NK-92 treated with Interleukin-12 subunit alpha and Interleukin-12 subunit beta, amount 100 ng/mL, for 24 hours (cell line): ENCODE results near the gene IGF2BP2.
"Not testable (repeated sequence)": the region's sequence is repeated elsewhere in the genome, so short reads cannot be mapped to it uniquely, and the experiment has no call there.

Source experiments
- DNase-seq: peaks from one replicate; lab custom pipeline; 2025; lab: John Stamatoyannopoulos, UW

The IGF2BP2 gene

DNA sequence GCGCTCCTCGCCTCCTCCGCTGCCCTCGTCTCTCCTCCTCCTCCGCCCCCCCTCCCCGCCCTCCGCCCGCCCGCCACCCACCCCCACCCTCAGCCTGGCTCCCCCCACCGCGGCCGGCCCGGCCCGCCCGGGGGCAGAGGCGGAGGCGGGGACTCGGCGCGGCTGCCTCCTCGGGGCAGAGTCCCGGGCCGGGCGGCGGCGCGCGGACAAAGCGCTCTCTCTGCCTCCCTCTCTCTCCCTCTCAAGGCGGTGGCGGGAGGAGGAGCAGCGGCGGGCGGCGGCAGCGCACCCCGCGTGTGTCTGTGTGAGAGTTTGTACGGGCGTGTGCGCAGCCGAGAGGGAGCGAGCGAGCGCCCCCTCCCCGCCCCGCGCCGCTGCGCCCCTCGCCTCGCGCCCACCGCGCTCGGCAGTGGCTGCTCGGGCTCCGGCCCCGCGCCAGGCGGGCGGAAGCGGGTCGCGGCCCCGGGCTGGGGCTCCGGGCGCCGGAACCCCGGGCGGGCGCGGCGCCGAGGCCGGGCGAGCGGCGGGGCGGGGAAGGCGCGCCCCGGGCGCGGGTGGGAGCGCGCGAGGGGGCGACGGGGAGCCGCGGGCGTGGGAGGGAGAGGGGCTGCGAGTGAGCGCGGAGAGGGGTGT, at the start of gene IGF2BP2:
IGF2BP2 (minus strand) TSS at position 37 of the 633 bp plus-strand sequence. CDS start 82 bp downstream, outside the sequence.
- DNase-seq, result no peak

DNA sequence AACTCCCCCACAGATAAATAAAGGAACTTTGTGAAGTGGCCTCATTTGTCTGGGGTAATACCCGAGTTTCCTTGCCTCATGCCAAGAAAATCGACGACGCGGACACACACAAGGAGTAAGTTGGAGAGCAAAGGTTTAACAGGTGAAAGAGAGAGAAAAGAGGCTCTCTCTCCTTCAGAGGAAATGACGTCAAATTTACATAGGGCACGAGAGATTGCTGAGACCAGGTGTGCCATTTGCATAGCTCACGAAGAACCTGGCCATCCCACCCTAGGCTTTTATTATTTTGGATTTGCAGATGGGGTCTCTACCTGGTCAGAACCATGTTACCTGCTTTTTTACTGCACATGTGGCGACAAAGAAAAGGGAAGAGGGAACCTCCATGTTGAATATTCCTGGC, 49.3 kb upstream of the IGF2BP2 start:
- no peak for DNase-seq

DNA sequence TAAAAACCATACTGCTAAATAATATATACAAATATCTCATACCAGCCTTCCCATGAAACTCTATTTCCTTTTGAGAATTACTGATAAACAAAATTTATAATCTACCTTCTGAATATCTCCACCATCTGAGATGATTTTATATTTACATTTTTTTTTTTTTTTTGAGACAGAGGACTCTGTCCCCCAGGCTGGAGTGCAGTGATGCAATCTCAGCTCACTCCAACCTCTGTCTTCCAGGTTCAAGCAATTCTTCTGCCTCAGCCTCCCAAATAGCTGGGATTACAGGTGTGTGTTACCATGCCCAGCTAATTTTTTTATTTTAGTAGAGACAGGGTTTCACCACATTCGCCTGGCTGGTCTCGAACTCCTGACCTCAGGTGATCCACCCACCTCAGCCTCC, 42.8 kb upstream of the IGF2BP2 start:
- no peak for DNase-seq

DNA sequence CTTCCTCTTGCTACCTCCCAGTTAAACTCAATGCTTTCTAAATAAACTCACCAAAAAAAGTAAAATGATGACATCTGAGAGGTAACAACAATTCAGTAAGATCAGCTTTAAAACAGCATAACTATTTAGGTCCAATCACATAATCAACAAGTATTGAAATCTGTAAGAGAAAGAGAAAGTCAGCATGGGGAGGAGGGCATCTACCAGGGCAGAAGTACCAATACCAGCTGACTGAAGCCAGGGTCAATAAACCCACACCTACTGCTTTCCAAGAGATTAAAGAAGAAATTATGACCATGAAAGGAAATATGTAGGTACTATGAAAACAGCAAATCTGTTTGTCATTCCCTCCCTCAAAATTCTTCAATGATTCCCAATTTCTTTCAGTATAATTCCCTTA, 42.2 kb upstream of the IGF2BP2 start:
- no peak for DNase-seq

DNA sequence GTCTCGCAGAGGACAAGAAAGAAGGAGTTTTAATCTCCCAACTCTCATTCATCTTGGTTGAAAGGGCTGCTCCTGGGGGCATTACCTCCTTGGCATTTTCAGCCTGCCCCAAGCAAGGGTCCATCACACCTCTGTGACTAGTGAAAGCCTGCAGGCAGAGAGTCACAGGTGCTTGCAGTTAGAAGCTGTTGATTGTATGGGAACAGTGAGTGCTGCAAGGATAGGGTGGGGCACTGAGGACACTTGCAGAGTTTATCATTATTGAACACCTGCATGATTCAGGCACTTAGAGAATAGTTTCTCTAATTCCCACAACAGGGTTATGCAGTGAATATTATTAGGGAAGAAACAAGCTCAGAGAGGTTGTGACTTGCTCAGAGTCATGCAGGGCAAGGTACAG, 41.7 kb upstream of the IGF2BP2 start:
- DNase-seq, result no peak

DNA sequence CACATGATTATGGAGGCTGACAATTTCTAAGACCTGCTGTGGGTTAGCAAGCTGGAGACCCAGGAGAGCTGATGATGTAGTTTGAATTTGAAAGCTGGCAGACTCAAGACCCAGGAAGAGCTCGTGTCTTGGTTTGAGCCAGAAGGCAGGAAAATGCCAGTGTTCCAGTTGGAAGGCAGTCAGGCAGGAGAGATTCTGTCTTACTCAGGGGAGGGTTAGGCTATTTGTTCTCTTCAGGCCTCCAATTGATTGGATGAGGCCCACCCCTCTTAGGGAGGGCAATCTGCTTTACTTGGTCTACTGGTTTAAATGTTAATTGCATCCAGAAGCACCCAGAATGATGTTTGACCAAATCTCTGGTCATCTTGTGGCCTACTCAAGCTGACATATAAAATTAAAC, 40.4 kb upstream of the IGF2BP2 start:
- no peak for DNase-seq

DNA sequence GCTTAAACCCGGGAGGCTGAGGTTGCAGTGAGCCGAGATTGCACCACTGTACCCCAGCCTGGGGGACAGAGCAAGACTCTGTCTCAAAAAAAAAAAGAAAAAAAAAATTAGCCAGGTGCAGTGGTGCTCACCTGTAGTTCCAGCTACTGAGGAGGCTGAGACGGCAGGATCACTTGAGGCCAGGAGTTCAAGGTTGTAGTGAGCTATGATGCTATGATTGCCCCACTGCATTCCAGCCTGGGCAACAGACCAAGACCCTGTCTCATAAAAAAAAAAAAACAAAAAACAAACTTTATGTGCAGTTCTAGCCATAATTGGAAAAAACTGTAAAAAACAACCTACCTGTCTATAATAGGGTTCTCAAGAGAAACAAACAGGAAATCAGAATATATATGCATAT, 39.9 kb upstream of the IGF2BP2 start:
- DNase-seq, result no peak

DNA sequence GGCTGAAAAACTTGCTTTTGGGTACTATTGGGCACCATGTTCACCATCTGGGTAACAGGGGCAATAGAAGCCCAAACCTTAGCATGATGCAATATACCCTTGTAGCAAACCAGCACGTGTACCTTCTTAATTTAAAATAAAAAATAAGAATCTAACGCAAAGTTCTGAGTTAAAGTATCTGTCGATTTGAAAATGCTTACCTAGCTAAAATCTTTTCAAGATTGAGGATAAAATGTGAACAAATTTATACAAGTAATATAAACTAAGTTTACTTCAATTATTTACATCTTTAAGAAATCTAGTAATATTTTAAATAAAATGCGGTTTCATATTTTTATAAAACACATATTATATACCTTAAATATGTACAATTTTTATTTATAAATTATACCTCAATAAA, 38.1 kb upstream of the IGF2BP2 start:
- no peak for DNase-seq

DNA sequence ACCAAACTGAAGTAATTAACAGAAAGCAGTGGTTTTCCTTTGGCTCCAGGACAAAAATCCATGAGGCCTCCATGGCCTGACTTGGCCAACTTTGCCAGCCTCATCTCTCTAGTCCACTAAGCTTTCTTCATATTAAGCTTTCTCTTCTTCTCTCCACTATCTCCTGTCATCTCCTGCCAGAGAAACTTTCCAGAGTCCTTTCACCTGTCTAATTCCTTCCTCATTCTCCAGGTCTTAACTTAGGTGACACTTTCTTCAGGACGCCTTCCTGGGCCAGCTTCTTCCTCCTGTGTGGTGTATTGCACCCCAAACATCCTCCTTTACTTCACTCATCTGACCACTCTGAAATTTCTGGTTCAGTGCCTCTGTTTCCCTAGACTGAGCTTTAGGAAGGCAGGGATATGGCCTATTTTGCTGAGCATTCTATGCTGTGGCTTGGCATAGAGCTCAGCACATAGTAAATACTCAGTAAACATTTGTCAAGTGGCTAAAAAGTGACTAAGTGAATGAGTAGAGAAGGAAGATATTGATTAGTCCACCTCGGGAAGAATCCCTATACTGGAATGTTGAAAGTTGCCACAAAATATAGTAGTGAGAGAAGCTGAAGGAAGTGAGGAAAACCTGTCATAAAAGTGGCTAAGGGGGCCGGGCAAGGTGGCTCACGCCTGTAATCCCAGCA, 34.6 kb upstream of the IGF2BP2 start:
- no peak for DNase-seq

DNA sequence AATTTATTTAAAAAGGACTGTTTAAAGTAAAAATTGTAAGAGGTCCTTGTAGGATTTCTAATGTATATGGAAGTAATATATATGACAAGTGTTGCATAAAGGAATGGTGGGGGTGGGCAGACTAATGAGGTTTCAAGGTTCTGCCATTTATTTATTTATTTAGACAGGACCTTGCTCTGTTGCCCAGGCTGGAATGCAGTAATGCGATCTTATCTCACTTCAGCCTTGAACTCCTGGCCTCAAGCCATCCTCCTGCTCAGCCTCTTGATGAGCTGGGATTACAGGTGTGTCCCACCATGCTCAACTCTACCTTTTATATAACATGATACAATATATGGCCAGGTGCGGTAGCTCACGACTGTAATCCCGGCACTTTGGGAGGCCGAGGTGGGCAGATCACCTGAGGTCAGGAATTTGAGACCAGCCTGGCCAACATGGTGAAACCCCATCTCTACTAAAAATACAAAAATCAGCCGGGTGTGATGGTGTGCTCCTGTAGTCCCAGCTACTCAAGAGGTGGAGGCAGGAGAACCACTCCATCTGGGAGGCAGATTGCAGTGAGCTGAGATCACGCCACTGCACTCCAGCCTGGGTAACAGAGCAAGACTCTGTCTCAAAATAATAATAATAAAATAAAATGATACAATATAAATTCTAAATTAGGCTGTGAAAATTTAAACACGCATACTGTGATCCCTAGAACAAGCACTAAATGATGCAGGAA, 33.8 kb upstream of the IGF2BP2 start:
- no peak for DNase-seq

DNA sequence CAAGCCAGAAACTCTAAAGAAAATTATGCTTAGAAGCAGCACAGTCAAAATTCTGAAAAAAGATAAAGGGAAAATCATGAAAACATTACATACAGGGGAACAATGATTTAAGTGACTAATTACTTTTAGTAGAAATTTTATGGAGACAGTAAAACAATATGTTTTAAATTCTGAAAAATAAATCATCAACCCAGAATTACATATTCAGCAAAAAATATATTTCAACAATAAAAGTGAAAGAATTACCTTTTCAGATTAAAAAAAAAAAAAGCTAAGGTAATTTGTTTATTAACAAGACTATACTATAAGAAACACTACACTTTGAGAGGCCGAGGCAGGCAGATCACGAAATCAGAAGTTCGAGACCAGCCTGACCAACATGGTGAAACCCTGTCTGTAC, 32.4 kb upstream of the IGF2BP2 start:
- no peak for DNase-seq

DNA sequence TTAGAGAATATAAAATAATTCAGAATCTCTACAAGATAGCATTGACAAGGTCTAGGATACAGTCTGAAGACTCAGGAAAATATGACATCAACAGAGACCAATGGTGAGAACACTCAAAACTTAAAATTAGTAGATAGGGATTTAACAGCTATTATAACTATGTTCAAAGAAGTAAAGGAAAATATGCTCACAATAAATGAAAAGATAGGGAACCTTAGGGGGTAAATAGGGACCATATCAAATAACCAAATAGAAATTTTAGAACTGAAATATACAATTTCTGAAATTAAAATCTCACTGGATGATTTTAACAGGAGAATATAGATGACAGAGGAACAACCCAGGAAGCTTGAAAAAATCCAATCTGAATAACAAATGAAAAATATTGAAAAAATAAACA, 31.8 kb upstream of the IGF2BP2 start:
- DNase-seq, result no peak

DNA sequence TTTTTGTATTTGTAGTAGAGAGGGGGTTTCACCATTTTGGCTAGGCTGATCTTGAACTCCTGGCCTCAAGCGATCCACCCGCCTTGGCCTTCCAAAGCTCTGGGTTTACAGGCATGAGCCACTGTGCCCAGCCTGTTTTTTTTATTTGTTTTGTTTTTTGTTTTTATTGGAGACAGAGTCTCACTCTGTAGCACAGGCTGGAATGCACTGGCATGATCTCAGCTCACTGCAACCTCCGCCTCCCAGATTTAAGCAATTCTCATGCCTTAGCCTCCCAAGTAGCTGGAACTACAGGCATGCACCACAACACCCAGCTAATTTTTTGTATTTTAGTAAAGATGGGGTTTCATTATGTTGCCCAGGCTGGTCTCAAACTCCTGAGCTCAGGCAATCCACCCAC, 28.9 kb upstream of the IGF2BP2 start:
- DNase-seq, result not testable (repeated sequence)

DNA sequence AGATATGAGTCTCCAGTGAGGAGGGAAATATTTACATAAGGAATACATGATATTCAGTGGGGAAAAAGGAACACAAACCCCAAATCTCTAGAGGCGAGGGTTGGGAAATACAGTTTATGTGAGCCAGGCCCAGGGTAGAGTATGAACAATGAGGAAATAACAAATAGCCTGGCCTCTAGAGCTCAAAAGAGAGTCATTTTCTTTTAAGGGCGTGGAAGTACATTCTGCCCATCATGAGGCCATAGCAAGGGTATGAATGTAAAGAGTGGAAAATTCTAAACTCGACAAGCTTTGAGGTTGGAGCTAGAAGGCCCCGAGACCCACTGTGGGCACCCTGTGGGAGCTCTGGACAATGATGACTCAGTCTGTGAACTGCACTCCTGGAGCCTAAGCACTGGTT, 27.8 kb upstream of the IGF2BP2 start:
- no peak for DNase-seq

DNA sequence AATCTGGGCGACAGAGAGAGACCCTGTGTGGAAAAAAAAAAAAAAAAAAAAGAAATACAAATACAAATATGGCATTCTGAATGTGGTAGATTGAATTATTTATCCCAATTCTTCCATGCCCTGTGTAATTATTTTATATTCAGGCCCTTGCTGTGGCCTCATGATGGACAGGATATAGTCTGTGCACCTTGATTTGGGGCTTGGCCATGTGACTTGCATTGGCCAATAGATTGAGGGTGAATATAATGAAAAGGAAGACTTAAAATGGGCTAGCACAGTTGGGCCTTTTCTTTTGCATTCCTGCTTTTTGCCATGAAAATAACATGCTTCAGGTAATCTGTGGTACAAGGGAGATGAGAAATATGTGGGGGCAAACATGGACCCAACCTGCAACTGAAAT, 27.1 kb upstream of the IGF2BP2 start:
- DNase-seq, result no peak

DNA sequence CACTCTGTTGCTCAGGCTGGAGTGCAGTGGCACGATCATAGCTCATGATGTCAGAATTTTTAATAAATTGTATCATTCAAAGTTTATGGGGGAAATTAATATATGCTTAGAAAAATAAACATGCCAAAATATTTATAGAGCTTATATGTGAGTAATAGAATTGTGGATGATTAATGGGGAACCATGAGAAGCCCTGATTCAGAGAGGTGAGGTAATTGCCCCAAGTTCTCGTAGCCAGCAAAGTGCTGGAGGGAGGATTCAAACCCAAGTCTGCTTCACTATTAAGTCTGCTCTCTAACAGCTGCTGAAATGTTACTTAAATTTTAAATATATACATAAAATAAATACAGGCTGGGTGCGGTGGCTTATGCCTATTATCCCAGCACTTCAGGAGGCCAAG, 26.2 kb upstream of the IGF2BP2 start:
- no peak for DNase-seq

DNA sequence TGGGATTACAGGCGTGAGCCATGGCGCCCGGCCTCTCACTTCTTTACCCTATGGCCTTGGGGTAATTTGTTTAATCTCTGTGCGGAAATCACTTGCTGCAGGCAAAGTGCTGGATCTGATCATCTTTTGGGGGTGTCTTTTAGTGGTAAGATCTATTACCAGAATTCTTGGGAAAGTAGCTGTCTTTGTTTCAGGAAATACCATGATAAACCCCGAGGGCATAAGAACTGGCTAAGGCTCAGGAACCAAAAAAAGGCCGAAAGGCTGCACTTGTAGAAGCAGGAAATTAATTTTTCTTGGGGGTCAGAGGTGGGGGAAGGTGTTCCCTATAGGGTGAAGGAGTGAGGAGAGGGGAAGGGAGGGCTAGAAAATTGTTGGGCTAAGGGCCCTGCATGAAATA, 22.7 kb upstream of the IGF2BP2 start:
- no peak for DNase-seq

DNA sequence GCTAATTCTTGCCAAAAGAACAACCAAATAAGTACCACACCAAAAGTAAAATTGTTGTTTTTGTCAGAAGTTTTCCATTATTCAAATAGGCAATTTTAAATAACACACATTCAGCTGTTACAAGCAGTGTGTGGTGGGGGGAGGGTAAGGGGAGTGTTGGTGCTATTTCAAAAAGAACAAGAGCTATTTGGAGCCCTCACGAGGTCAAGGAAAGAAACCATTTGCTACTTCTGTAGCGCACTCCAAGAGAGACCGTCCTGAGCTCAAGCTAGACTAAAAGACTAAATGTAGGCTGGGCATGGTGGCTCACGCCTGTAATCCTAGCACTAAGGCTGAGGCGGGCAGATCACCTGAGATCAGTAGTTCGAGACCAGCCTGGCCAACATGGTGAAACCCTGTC, 21.2 kb upstream of the IGF2BP2 start:
- no peak for DNase-seq

DNA sequence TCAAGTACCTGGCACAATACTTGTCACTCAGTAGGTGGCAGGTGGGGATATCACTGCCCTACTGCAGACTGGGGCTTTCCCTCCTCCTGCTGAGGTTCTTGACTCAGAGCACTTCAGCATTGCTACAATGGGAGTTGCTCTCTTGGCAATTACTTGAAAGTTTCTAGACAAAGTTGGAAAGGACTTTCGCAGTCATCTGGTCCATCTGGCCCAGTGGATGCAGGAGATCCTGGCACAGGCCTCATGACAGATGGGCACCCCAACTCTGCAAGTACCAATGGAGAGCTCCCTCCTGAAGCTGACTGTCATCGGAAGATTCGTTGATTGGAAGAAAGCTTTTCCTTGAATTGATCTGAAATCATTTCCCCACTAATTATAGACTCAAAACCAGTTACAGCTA, 19.2 kb upstream of the IGF2BP2 start:
- DNase-seq, result no peak

DNA sequence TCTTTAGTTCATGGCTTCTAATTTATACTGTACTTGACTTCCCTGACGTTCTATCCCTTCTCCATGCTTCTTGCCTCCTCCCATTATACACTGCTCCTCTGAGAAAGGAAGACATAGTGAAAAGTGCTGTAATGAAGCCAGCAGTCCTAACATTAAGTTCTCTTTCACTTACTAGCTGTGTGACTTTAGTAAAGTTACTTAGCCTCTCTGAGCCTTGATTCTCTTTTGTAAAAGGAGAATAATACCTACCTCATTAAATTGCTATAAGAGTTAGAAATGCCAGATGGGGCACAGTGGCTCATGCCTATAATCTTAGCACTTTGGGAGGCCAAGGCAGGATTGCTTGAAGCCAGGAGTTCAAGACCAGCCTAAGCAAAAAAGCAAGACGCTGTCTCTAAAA, 18.8 kb upstream of the IGF2BP2 start:
- DNase-seq, result no peak

DNA sequence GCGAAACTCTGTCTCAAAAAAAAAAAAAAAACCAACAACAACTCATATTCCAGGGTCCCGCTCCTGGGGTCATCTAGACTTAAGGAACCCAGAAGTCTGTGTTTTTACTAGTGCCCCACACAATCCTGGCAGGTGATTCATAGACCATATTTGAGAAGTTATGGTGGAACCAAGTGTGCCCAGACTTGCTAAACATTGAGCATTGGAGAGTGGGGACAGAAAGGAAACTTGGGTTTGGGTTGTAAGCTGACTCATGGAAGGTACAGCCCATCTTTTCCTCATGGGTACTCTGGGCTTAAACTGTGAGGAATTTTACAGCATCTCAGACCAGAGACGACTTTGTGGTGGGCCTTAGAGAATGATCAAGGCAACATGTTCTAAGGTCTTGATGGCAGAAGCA, 18.3 kb upstream of the IGF2BP2 start:
- no peak for DNase-seq

DNA sequence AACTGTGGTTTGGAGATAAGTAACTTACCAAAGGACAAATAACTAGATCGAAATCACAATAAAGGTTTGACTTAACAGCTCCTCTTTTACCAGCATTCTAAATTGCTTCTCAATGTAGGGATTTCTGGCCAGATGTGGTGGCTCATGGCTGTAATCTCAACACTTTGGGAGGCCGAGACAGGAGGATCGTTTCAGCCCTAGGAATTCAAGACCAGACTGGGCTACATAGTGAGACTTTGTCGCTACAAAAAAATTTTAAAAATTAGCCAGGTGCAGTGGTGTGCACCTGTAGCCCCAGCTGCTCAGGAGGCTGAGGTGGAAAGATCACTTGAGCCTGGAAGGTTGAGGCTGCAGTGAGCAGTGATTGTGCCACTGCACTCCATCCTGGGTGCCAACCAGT, 17.4 kb upstream of the IGF2BP2 start:
- DNase-seq, result no peak

DNA sequence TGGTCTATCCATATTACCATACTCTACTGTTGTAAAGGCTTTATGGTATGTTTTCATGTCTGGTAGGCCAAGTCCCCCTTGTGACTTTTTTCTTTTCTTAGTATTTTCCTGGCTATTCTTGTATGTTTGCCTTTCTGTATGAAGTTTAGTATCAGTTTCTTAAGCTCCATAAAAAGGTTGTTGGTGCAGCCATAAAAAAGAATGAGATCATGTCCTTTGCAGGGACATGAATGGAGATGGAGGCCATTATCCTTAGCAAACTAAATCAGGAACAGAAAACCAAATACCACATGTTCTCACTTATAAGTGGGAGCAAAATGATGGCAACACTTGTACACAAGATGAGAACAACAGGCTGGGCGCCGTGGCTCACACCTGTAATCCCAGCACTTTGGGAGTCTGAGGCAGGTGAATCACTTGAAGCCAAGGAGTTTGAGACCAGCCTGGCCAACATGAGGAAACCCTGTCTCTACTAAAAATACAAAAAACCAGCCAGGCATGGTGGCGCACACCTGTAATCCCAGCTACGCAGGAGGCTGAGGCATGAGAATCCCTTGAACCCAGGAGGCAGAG, 13.7 kb upstream of the IGF2BP2 start:
- not testable (repeated sequence) for DNase-seq
